ENCODE measurements around the gene RPS27A.

DNA sequence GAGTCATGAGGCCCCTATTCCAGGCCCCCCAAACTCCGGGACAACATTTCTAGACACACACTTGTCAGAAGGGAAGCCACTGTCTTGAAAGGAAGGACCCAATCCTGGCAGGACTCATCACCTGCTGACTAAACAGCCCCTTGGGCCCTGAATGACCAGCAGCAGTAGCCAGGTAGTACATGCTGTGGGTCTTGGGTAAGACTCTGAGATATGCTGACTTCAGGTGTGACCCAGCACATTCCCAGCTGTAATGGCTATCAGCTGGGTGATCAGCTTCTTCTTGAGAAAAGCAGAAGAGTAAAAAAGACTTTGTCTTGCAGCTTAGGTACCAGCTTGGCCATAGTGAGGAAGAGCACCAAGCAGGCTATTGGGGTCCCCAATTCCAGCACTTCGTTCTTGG is 36.0 kb upstream of the RPS27A start:
- TF ChIP-seq, protein P1, sequence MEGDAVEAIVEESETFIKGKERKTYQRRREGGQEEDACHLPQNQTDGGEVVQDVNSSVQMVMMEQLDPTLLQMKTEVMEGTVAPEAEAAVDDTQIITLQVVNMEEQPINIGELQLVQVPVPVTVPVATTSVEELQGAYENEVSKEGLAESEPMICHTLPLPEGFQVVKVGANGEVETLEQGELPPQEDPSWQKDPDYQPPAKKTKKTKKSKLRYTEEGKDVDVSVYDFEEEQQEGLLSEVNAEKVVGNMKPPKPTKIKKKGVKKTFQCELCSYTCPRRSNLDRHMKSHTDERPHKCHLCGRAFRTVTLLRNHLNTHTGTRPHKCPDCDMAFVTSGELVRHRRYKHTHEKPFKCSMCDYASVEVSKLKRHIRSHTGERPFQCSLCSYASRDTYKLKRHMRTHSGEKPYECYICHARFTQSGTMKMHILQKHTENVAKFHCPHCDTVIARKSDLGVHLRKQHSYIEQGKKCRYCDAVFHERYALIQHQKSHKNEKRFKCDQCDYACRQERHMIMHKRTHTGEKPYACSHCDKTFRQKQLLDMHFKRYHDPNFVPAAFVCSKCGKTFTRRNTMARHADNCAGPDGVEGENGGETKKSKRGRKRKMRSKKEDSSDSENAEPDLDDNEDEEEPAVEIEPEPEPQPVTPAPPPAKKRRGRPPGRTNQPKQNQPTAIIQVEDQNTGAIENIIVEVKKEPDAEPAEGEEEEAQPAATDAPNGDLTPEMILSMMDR (IDR thresholded peaks at IDR 0.05; ENCODE audit: low read depth, low read length), result no peak
- TF ChIP-seq, protein P2, sequence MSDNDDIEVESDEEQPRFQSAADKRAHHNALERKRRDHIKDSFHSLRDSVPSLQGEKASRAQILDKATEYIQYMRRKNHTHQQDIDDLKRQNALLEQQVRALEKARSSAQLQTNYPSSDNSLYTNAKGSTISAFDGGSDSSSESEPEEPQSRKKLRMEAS (IDR thresholded peaks at IDR 0.05; ENCODE audit: low read depth, low read length), result no peak
- TF ChIP-seq MYC (IDR thresholded peaks at IDR 0.05; ENCODE audit: low read depth, low read length), result no peak
- no peak for TF ChIP-seq POLR2A (IDR thresholded peaks at IDR 0.05; ENCODE audit: extremely low read depth, insufficient read length)

Data from NB4 (cell line).